Stimulated activated CD4-positive, alpha-beta T cell treated with anti-CD3 and anti-CD28 coated beads, Interleukin-4, amount 100 ng/mL, for 4 hours (primary cell): ENCODE data around the gene C2orf92.
"Not testable (repeated sequence)": the region's sequence is repeated elsewhere in the genome, so short reads cannot be mapped to it uniquely, and the experiment has no call there.

ENCODE experiments used
- DNase-seq, 2 experiments: peaks; one replicate each; pipeline ENCODE4 v3.0.0-alpha.2; 2020

The C2orf92 gene

DNA sequence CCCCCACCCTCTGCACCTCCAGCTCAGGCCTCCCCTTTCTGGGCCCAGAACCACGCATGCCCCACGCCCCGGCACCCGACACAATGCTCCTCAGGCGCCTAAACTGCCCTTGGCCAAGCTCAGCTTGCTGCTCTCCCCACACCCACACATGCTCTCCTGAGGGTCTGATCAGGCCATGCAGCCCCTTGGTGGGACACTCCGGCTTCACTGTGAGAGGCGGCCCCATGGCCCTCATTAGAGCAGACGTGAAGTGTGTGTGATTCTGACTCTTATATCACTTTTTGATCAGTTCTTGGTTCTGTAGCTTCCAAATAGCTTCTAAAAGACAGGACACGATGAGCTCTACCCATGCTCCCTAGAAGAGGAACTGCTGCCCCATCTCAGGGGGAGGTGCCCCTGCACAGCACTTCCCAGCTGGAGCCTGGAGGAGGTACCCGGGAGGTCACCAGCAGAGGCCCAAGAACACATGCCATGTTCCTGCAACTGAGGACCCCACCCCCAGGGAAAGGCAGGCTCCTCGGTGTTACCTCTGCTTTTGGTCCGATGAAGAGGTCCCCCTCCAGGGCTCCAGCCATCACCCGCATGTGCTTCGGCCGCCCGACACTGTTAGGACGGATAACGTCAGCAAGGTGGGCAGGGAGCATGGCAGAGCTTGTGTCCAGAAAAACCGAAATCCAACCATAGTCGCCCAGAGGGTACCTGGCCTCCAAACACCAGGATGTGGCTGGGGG, 9.3 kb upstream of the C2orf92 start:
- DNase-seq = no peak

DNA sequence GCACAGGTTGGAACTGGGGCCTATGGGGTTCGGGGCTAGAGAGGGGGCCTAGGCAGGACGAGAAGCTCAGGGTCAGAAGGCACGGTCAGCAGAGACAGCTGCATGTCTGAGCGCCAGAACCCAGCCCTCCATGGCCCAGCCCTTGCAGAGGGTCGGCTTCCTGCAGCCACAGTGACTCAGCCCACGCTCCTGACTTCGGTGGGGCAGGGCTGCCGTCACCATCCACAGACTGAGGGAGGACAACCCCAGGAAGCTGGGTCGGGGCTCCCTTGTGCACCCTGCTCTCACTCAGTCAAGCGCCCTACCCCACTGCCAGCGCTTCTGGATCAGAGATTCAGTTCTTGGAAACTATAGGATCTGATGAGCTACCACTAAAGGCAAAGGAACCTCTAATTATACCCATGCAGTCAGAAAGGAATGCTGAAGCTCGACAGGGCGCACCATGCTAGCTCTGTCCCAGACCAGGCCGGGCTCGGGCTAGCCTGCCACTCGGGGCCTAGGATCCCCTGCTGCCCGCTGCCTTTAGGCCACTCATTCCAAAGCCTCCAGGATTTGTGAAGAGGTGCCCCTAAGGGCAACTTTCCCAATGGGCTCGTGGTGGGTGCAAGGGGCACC, 8.6 kb upstream of the C2orf92 start:
- DNase-seq = no peak

DNA sequence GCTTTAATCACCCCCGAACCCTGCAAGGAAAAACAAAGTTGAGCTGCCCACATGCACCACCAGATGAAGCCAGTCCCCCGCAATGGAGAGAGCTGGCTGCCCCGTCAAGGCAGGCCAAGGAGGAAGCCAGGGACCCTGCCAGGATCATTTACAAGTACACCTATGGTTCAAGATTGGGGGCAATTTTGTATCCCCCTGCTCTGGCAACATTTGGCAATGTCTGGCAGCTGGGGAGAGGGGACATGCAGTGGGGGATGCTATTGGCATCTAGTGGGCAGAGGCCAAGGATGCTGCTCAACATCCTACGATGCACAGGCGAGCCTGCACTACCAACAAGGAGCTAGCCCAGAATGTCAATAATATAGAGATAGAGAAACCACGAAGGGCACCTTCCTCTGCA, 7.6 kb upstream of the C2orf92 start:
- DNase-seq = no peak

DNA sequence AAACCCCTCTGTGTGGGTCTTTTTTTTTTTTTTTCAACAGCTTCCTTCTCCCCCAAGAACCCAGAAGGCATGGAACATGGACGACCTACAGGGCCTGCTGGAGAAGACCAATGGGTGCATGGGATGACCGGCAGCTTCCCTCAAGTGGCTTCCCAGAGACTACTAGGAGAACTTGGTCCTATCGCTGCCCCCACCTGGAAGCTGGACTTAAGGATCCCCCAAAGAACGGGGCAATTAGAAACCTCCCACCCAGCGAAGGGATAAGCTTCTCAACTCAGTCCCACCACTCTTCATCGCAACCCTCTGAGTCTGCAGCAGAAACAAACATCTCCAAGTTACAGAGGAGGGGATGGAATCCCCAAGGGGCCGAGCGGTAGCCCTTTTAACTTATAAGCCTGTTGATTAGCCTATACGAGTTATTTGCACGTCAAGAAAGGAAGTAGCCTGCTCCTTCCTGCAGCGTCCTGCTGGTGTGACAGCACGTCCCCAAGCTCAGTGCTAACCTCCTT, 7.1 kb upstream of the C2orf92 start:
- no peak for DNase-seq

DNA sequence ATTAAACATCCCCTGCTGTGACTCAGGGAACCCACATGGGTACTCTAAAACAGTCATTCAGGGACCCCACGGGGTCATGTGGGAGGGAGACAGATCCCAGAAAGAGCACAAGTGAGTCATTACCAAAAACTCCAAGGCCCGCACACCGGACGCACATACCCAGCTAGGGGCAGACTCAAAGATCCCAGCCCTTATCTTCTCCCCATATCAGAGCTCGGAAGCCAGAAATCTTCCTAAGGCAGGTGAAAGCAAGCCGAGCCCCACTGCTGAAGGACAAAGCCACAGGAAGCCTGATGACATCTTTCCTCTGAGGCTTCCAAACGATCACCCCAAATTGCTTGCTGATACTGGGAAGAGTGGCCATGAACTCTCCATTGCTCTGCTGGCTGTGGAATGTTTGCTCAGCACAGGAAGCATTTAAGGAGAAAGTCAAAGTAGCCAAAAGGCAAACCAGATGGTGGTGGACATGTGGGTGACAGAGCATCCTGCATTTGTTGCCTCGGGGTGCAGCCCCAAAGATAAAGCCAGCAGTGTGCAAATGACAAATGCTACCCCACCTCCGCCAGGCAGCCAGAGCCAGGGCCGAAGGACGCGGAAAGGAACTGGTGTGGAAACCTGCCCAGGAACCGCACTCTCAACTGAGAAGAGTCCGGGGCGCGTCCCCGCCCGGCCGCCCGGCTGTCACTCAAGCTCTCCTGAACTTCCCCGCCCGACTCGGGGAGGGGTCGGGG, 6.5 kb upstream of the C2orf92 start:
- DNase-seq = peak; percentile 72 to 89

DNA sequence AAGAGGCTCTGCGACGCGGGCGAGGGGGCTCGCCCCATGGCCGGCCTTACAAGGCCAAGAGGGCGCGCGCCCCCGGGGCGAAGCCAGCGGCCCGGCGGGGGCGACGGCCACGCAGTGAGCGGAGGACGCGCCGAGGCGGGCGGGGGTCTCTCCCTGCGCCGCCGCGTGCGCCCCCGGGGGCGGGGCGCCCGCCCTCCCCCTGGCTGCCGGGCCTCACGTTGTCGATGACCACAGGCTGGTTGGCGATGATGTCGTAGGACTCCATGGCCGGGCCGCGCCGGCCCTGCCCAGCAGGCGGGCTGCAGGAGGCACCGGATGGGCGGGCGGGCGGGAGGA, 5.9 kb upstream of the C2orf92 start:
- DNase-seq = no peak

DNA sequence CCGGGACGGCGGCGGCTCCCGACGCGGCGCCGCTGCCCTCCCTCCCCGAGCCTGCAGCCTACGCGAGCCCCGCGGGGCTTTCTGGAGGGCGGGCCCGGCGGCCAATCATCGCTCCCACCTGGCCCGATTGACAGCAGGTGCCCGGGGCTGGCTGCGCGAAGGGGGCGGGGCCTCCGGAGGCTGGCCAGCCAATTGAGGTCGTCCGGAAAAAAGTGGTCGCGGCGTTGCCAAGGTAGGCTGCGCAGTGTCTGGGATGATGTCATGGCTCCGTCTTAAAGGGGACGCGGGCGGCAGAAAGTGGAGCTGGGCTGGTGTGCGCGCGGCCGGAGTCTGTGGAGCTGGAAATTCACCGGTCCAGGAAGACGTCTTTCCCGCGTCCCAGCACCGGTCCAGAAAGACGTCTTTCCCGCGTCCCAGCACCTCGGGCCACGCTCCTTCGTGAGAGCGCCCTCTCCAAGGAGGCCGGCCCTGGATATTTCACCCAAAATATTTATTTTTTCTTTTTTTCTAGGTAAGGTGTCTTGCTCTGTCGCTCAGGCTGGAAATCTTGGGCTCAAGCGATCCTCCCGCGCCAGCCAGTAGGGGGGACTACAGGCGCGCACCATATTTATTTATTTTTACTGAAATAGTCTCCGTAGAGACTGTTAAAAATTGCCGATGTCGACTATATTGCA, 5.4 kb upstream of the C2orf92 start, which contains the start of gene ACTR1B:
Gene ACTR1B, minus strand, starts transcription at position 83 of the 674 bp plus-strand sequence. CDS start 154 bp downstream, outside the sequence.
- DNase-seq = peak; percentile 96 to 98

DNA sequence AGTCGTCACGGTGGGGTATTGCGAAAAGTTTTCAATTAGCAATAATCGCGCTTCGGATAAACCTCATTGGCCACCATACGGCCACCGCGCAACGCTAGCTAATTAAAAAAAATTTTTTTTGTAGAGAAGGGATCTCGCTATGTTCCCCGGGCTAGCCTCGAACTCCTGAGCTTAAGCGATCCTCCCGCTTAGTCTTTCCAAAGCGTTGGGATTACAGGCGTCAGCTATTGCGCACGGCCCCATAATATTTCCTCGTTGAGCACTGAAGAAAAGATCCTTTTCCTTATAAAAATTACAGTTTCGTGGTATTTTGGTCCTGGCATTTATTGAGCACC, 4.9 kb upstream of the C2orf92 start:
- DNase-seq = no peak

DNA sequence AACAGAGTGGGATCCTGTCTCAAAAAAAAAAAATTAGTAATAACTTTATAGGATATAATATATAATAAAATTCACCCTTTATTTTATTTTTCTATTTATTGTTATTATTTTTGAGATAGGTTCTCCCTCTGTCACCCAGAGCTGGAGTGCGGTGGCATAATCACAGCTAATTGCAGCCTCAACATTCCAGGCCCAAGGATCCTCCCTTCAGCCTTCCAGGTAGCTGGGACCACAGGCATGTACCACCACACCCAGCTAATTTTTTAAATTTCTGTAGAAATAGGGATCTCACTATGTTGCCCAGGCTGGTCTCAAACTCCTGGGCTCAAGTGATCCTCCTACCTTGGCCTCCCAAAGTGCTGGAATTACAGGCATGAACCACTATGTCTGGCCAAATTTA, 958 bp downstream of the C2orf92 start:
- DNase-seq = no peak

DNA sequence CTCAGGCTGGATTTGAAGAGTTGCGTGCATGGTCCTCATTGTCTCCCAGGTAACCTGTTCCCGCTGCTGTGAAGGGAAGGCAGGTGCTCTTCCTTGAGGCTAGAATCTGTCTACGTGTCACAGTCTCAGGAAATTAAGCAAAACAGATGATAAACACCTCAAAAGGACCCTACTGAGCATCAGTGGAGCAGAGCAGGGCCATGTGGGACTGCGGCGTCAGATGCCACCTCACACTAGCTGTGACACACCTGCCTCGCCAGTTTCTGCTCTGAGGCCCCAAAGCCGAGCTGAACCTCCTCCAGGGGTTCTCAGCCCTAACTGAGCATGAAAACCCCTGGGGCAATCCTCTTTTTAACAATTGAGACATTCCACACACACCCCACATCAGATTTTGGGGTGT, 2.0 kb downstream of the C2orf92 start:
- DNase-seq = no peak

DNA sequence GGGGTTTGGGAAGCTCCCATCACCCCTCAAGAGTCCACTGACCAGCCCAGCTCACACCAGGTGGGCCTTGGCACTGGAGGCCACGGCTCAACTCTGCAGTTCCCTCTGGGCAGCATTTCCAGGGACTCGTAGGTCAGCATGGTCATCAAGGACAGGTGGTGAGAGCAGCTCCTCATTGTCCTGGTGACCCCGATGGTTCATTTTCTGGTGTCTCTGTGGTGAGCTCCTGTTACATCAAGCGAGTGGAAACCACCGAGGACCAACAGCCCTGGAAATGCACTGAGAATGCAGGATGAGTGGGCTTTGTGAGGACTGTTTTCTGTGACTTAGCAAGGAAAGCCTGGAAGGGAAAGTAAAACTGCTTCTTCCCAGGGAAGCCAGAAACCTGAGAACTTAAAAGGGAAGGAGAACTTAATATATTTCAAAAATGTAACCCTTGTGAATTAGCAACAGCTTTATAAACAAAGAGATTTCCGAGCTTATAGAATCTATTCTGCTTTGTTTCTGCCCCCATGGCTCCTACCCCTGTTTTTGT, 3.2 kb downstream of the C2orf92 start:
- DNase-seq = not testable (repeated sequence)

DNA sequence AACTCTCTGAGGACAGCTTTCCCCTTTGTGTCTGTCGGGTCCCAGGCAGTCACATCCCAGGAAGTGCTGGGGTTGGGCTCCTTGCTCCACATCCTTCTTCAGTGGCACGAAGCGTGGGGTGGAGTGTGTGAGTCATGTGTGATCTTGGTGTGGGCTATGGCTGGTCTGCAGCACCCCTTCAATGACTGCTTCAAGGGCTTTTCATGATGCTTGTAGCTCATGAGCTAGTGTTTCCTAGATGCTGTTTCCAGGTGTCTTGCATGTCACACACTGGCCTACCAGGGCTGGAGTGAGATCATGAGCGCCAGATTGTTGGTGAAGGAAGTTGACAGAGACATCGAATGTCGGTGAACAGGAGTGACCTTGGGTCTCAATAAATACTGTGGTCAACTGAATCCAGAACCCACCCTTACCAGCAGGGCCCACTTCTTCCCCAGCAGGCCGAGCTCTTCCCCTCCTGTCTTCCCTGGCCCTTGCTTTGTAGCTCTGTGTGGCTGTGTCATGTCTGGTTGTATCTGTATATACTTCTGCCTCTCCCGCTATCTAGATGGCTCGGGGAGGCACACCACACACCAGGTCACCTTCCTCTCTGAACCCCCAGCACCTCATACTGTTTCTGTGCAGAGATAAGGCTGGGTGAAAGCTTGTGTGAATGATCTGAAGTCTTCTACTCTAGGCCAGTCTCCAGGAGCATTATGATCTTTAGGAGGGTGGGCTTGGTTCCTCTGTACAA, 3.8 kb downstream of the C2orf92 start:
- peak in 1 of 2 experiments; percentile 10 for DNase-seq

DNA sequence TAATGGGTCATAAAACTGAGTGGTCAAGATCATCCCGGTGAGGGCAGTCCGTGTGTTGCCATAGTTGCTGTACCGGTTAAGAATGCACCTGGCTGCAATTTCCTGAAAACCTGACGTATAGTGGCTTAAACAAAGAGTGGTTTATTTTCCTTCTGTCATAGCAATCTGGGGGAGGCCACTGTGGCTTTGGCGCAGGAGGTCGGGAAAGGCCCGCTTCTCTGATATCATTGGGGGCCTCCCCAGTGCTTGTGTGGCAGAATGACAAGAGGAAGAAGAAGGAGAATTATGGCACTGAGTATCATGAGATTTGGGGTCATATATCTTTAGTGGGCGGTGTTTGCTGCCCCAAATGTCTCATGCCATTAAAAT, 4.4 kb downstream of the C2orf92 start:
- DNase-seq = no peak

DNA sequence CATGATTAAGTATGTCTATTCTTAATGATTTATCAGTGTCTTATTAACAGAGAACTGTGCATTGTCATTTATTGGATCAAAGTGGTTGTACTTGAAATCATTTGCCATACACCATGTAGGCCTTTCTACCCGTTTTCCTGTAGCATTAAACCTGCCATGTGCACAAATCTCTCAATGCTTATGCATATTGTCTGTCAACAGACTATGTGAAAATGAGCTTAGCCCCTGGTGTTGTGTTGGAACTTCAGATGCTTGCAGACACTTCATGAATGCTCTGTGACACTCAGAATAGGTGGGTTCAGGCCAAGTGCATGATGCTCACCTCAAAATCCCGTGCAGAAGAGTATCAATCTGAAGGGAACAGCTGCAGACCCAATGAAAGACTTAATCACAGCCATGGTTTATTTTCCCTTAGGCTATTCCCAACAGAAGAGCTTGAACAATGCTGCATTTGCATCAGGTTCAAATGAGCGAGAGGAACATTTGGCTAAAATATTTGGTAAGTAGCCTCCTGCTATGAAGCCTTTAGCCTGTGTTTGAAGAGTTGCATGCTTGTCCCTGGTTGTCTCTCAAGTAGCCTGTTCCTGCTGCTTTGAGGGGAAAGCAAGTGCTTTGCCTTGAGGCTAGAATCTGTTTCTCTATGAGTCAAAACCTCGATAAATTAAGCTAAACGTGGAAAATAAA, 6.1 kb downstream of the C2orf92 start:
- DNase-seq = no peak

DNA sequence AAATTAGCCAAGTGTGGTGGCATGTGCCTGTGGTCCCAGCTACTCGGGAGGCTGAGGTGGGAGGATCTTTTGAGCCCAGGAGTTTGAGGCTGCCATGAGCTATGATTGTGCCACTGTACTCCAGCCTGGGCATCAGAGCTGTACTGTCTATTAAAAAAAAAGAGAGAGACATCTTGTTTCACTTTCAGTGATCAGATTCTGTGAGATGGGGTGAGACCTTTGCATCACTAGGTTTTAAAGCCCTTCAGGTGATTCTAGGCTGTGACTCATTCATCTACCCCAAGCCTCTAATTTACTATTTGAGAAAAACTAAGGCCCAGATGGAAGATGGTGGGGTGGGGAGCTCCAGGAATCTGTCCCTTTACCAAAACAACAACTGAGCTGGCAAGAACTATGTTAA, 7.1 kb downstream of the C2orf92 start:
- DNase-seq = no peak

DNA sequence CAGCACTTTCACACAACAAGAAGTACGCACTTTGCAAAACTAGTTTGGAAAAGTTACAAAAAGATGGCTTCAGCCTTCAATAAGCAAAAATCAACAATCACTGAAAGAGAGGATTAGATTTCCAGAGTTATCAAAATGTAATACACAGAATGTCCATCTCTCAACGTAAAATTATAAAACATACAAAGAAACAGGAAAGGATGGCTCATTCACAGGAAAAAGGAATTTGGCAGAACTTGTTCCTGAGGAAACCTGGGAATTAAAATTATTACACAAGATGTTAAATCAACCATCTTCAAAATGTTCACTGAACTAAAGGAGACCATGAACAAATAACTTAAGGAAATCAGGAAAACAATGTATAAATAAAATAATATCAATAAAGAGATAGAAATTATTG, 8.0 kb downstream of the C2orf92 start:
- DNase-seq = no peak

DNA sequence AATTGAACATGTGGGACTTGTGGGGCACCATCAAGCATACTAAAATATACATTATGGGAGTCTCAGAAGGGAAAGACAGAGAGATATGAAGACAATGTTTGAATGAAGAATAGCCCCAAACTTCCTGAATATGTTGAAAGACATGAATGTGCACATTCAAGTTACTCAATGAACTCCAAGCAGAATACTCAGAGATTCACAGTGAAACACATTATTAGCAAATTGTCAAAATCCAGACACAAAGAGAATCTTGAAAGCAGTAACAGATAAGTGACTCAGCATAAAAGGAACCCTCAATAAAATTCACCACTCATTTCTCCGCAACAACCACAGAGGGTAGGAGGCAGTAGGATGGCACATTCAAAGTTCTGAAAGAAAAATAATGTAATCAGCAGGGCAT, 8.8 kb downstream of the C2orf92 start:
- no peak for DNase-seq

DNA sequence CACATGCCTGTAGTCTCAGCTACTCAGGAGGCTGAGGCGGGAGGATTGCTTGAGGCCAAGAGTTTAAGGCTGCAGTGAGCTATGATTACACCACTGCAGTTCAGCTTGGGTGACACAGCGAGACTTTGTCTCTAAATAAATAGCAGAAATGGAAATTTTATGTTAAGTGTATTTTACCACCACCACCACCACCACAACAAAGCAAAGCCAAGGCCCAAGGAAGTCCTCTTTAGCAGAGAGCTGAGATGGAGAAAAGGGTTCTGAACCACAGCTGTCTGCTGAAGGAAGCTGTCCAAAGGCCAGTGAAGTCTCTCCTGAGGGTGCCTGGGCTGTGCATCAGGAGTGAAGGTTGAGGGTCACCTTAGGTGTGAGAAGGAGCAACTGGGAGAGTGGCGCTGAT, 17.7 kb downstream of the C2orf92 start:
- DNase-seq = not testable (repeated sequence)

DNA sequence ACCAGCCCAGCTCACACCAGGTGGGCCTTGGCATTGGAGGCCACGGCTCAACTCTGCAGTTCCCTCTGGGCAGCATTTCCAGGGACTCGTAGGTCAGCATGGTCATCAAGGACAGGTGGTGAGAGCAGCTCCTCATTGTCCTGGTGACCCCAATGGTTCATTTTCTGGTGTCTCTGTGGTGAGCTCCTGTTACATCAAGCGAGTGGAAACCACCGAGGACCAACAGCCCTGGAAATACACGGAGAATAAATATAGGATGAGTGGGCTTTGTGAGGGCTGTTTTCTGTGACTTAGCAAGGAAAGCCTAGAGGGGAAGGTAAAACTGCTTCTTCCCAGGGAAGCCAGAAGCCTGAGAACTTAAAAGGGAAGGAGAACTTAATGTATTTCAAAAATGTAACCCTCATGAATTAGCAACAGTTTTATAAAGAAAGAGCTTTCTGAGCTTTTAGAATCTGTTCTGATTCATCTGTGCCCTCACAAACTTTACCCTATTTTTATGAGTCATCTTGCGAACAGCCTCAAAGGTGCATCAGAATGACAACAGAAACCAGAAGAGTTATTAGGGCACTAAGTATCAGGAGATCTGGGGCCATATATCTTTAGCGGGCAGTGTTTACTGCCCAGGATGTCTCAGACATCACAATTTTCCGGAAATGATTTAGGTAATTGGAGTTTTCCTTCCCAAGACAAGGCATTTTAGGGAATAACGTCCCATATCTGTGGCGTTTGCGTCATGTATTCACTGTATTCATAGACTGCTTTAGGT, 18.7 kb downstream of the C2orf92 start:
- no peak for DNase-seq

DNA sequence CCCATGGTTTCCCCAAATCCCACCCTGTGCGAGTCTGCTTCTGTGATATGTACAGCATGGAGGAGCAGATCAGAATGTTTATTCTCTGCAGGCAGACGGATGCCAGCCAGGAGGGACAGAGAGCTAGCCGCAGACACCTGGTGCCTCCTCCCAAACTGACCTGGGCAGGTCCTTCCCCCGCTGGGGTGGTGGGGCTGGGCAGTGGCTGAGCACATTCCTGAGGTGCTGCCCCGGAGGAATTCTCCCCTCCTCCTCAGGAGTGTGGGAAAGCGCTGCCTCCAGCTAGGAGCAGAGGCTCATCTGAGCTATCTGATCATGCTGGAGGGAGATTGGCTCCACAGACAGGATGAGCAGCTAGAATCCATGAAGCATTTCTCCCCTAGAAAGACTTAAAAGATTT, 21.7 kb downstream of the C2orf92 start:
- no peak for DNase-seq

DNA sequence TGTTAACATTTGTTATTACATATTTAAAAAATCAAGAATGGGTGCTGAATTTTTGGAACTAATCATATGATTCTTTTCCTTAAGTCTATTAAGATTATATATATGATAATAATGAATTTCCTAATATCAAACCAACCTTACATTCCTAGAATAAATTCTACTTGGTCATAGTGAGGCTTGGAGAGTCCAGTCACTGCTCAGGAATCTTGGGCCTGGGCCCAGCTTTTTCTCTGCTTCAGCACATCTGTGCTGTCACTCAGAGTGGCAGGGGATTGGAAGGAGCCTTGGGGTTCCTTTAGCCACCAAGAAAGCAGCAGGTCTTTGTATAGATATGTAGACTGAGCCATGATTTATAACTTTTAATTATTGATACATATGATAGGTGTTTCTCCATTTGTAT, 24.0 kb downstream of the C2orf92 start:
- DNase-seq = no peak
